ENCODE data around the gene LAMA4. TPM values are rescaled to one million over a fixed set of nuclear protein-coding genes. Genes with fewer than 3 reads are reported as not detected.

The LAMA4 gene
- total RNA-seq, 1 donor from 2014 or later, result 497 TPM

- DNase-seq (ENCODE audit: low read depth in 2 of 2), result peak in 1 of 2 donors; percentile 28
Observed at GRCh38 chr6:112100561-112100960, 153.8 kb downstream of the LAMA4 start.

GRCh38 chr6:112096901-112097300, 157.5 kb downstream of the LAMA4 start:
- peak; percentile 27 to 84 for DNase-seq (ENCODE audit: low read depth in 2 of 2)

GRCh38 chr6:112087916-112088315, 166.5 kb downstream of the LAMA4 start:
- no peak for DNase-seq (ENCODE audit: low read depth in 2 of 2)

GRCh38 chr6:112087136-112087911, 167.0 kb downstream of the LAMA4 start, which contains the start of the genes FAM229B and TUBE1:
FAM229B (plus strand) TSS chr6:112087591; CDS start chr6:112099284, 11,693 bp downstream.
TUBE1 (minus strand) TSS chr6:112087482; CDS start chr6:112087434, 48 bp downstream.
- peak; percentile 97 for DNase-seq (ENCODE audit: low read depth in 2 of 2)

- DNase-seq (ENCODE audit: low read depth in 2 of 2), result peak; percentile 23 to 66
Observed at GRCh38 chr6:112086744-112087135, 167.6 kb downstream of the LAMA4 start.

GRCh38 chr6:112085286-112086065, 168.9 kb downstream of the LAMA4 start:
- DNase-seq (ENCODE audit: low read depth in 2 of 2), result no peak

- DNase-seq (ENCODE audit: low read depth in 2 of 2), result no peak
Observed at GRCh38 chr6:112081569-112081968, 172.8 kb downstream of the LAMA4 start.

GRCh38 chr6:112066606-112067005, 187.8 kb downstream of the LAMA4 start:
- no peak for DNase-seq (ENCODE audit: low read depth in 2 of 2)

GRCh38 chr6:112065426-112065986, 188.9 kb downstream of the LAMA4 start:
- DNase-seq (ENCODE audit: low read depth in 2 of 2), result no peak

- no peak for DNase-seq (ENCODE audit: low read depth in 2 of 2)
Observed at GRCh38 chr6:112062966-112063365, 191.4 kb downstream of the LAMA4 start.

- no peak for DNase-seq (ENCODE audit: low read depth in 2 of 2)
Observed at GRCh38 chr6:112061605-112062004, 192.8 kb downstream of the LAMA4 start.

Other genes starting within 250 kb of the LAMA4 start
- not detected in 2 replicates for gene CCN6, start 200.5 kb downstream of the LAMA4 start, total RNA-seq
- 8.5 and 8.7 TPM in 2 replicates for gene TUBE1, start 167.1 kb downstream of the LAMA4 start, total RNA-seq
- gene FAM229B, start 167.0 kb downstream of the LAMA4 start, total RNA-seq, result 6.4 and 7.0 TPM in 2 replicates
- gene RFPL4B, start 92.8 kb upstream of the LAMA4 start, total RNA-seq, result not detected in 2 replicates

Measured in dermis microvascular lymphatic vessel endothelial cell (primary cell).